GM21529 (cell line): ENCODE measurements around the gene PLSCR5.

Source experiments
- ATAC-seq: cut with Tn5 transposase; IDR thresholded peaks from one replicate; pipeline ENCODE4 v1.9.1; 2021; ENCODE audit not compliant: unreplicated experiment

The PLSCR5 gene

GRCh38 chr3:146589899-146590508 lies 15.1 kb downstream of the PLSCR5 start:
- peak; percentile 59 for ATAC-seq

GRCh38 chr3:146585156-146585555 lies 20.0 kb downstream of the PLSCR5 start:
- ATAC-seq, result no peak

- no peak for ATAC-seq
Measured at GRCh38 chr3:146581951-146582467, 23.1 kb downstream of the PLSCR5 start.

DNA sequence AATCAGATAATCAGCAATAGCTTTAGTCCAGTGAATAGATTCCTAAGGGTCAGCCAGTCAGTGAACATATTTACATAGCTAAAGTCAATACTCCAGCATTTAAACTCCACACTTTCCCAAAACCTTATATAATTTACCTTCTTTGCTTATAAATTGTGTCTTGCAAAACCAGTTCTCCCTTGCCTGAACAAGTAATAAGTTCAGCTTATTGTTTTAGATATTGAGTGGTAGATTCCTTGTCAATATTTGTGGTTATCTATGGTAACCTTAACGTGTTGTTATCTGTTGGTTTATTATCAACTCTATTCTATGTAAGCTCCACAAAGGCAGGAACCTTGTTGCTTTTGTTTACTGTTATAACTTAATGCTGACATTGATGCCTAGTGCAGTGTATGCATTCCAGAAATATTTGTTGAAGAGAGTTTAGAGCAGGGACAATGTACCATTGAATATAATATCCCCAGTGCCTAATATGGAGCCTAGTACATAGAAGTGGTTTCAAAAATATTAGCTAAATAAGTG lies 24.0 kb downstream of the PLSCR5 start:
- ATAC-seq, result no peak

- ATAC-seq, result peak; percentile 71
Measured at GRCh38 chr3:146577662-146578061, 27.5 kb downstream of the PLSCR5 start.

GRCh38 chr3:146575636-146576035 lies 29.5 kb downstream of the PLSCR5 start:
- no peak for ATAC-seq

DNA sequence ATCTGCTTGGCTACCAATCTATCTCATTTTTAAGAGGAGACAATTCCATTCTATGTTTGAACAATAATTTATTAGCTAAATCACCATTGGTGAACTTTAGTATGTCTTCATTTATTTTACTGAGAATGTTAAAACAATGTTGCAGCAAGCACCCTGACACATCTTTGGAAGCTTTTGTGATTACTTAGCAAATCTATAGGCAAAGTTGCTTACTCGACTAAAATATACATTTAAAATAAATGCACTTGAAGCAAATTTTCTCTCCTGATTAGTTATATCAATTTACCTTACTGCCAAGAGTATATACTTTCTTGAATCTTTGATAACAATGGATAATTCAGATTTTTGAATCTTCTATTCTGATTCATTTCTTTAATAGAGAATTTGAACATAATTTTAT lies 31.0 kb downstream of the PLSCR5 start:
- ATAC-seq, result no peak

GRCh38 chr3:146569314-146569713 lies 35.8 kb downstream of the PLSCR5 start:
- no peak for ATAC-seq

DNA sequence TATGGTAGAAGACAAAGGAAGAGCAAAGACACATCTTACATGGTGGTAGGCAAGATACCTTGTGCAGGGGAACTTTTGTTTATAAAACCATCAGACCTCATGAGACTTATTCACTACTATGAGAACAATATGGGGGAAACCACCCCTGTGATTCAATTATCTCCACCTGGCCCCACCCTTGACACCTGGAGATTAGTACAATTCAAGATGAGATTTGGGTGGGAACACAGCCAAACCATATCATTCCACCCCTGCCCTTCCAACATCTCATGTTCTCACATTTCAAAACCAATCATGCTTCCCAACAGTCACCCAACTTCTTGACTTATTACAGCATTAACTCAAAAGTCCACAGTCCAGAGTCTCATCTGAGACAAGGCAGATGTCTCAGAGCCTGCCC lies 39.0 kb downstream of the PLSCR5 start:
- no peak for ATAC-seq

DNA sequence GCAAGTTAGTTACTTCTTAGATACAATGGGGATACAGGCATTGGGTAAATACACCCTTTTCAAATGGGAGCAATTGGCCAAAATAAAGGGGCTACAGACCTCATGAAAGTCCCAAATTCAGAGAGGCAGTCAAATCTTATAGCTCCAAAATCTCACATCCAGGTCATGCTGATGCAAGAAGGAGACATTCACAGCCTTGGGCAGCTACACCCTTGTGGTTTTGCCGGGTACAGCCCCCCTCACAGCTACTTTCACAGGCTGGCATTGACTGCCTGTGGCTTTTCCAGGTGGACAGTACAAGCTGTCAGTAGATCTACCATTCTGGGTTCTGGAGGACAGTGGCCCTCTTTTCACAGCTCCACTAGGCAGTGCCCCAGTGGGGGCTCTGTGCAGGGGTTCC lies 43.3 kb downstream of the PLSCR5 start:
- ATAC-seq, result no peak

GRCh38 chr3:146561463-146561862 lies 43.7 kb downstream of the PLSCR5 start:
- no peak for ATAC-seq

GRCh38 chr3:146560678-146561077 lies 44.5 kb downstream of the PLSCR5 start:
- no peak for ATAC-seq

- ATAC-seq, result no peak
Measured at GRCh38 chr3:146559388-146559787, 45.8 kb downstream of the PLSCR5 start.

GRCh38 chr3:146558781-146559180 lies 46.4 kb downstream of the PLSCR5 start:
- ATAC-seq, result no peak

DNA sequence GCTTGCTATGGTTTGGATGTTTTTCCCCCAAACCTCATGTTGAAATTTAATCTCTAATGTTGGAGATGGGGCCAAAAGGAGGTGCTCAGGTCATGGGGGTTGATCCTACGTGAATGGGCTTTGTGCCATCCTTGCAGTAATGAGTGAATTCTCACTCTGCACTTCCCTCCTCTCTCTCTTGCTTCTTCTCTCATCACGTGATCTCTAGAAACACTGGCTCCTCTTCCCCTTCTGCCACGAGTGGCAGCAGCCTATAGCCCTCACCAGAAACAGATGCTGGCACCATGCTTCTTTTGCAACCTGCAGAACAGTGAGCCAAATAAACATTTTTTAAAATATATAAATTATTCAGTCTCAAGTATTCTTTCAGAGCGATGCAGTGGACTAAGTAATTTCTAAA lies 47.4 kb downstream of the PLSCR5 start:
- no peak for ATAC-seq

DNA sequence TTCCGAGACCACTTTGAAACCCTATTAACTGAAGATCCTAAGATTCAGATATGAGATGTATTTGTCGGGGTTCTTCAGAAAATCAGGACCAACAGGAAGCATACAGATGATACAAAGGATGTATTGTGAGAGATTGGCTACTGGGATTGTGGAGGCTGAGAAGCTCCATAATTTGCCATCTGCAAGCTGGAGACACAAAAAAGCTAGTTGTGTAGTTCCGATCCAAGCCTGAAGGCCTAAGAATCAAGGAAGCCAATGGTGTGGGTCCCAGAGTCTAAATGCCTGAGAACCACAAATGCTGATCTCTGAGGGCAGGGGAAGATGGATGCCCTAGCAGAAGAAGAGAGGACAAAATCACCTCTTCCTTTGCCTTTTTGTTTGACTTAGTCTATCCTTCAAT lies 49.8 kb downstream of the PLSCR5 start:
- no peak for ATAC-seq

GRCh38 chr3:146554151-146554760 lies 50.9 kb downstream of the PLSCR5 start:
- no peak for ATAC-seq

GRCh38 chr3:146550743-146551510 lies 54.2 kb downstream of the PLSCR5 start:
- ATAC-seq, result peak; percentile 94

GRCh38 chr3:146550070-146550615 lies 55.0 kb downstream of the PLSCR5 start:
- no peak for ATAC-seq

DNA sequence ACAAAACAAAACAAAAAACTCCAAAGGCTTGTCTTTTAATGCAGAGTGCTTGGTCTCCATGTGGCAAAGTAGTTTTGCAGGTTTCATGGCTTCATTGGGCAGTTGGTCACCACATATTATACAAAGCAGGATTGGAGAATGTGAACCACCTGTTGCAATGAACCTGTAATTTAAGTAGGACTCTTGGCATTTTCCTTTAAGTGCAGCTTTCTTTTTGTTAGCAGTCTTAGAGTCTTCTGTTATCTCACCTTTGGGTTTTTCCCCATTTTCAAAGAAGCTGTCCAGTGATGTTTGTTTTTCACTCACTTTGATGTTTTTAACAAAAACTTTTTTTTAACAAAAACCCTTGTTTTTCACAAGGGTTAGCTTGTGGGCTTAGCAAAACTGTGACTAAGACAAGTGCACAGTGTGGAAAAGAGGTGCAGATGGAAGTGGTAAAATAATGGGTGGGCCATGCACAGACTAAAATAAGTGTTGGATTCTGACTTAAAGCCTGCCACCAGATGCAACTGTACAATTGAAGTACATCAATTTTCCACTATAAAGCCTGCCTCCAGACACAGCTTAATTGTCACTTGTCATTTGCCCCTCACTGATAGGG lies 57.8 kb downstream of the PLSCR5 start:
- no peak for ATAC-seq

DNA sequence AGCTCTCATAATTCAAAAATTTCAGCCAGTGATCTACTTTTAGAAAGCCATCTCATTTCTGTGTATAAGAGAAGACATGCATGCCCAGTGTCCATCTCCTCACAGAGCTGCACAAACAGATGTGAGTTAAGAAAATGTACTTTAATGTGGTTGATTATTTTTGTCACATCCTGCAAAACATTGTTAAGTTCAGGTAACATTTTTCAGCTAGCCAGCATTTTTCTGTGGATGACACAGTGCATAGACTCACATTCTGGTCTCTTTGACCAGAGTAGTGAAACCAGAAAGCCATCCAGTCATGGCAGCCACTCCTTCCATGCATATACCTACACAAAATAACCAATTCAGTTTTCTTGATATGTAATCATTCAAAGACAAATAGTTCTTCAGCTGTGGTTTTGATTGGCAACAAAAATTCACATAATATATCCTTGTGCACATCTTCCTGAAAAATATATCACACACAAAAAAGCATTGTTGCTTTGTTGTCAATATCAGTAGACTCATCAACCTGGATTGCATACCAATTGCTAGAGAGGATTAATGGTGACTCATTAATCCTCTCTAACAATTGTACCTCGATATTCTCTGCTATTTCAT lies 58.7 kb downstream of the PLSCR5 start:
- ATAC-seq, result no peak
